ENCODE data around the gene SPAG6. TPM values are rescaled to one million over a fixed set of nuclear protein-coding genes. Genes with fewer than 3 reads are reported as not detected.

Gene SPAG6
- total RNA-seq, 2 experiments from 2014 or later = 0.09 to 0.11 TPM

DNA sequence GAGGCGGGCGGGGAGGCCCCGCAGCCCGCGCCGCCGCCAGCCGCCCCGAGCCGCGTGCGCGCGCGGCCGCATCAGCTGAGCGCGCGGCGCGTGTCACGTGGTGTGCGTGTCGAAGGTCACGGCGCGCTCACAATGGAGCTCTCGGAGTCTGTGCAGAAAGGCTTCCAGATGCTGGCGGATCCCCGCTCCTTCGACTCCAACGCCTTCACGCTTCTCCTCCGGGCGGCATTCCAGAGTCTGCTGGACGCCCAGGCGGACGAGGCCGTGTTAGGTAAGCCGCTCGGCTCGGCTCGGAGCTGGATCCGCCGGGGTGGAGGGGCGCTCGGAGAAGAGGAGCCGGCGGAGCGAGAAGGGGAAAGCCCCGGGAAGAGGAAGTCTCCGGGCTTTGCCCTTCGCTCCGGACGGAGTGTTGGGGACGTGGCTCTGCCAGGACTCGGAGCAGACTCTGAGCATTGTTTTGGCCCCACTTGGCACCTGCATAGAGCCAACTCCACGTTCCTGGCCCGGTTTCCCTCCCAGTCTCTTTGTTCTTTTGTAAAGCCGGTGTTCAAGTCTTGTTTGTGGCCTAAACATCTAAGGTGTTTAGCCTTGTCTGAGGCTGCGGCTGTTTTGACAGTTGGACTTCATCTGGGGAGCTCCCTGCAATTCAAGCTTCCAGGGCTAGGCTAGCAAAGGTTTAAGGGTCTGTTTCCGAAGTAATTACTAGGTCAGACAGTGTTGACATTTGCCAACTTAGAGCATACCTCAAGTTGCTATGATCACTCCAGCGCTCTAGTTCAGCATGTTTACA lies 28.8 kb upstream of the SPAG6 start, which contains the start of gene COMMD3:
Gene COMMD3, plus strand, starts transcription at position 103 of the 790 bp plus-strand sequence. Its CDS starts 30 bp downstream, at position 133.
- DNase-seq = peak; percentile 88
- peaks cover 38% of the 10 kb centered on the region for H3K4me1 Mint-ChIP-seq
- CTCF ChIA-PET = interaction anchor here (0.5 to 1.5 kb wide), 4 partner anchors 7 to 774 kb away, joined by 3 to 4 read pairs (median 3); no protein-coding TSS in a partner anchor
- intact Hi-C loops (cut with DNase I, micrococcal nuclease) = loop anchor here (1.0 to 5.0 kb wide), 11 partner anchors 8 to 799 kb away; partner anchors contain the start of genes DNAJC1 (in 2 of the 2), MLLT10 (in 1 of the 2) and PIP4K2A (in 1 of the 2)
- H3K9me3 Mint-ChIP-seq (ENCODE audit: low read depth) = no peaks in the 10 kb centered on the region
- H3K27ac Mint-ChIP-seq = peak within 1 kb of the TSS; percentile 97
- peaks cover 6% of the 10 kb centered on the region for H3K36me3 Mint-ChIP-seq (ENCODE audit: low read depth)
- POLR2A ChIA-PET = interaction anchor here (1.0 to 1.6 kb wide), 4 partner anchors 24 to 120 kb away, joined by 3 to 14 read pairs (median 4); no protein-coding TSS in a partner anchor
- peaks cover 7% of the 10 kb centered on the region for H3K27me3 Mint-ChIP-seq
- peak within 1 kb of the TSS; percentile 94 for H3K4me3 Mint-ChIP-seq
- peak; percentile 72 for ATAC-seq

DNA sequence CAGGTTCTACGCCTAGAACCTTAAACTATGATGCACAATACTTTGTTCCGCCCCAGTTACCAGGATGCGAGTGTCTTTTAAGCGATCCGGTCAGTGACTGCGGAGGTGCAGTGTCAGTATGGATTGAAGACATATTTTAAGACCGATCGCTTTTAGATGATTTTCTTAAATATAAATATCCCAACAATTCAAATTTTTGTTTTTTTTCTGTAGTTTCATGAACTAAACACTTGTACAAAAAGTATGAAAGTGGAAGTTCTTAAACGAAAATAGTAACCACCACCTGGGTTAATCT lies 28.3 kb upstream of the SPAG6 start:
- peaks cover 38% of the 10 kb centered on the region for H3K4me1 Mint-ChIP-seq
- DNase-seq (peak; percentile 45), ATAC-seq (no peak)
- peaks cover 4% of the 10 kb centered on the region for H3K27me3 Mint-ChIP-seq
- intact Hi-C loops (cut with DNase I, micrococcal nuclease) = loop anchor here (2.0 to 5.0 kb wide), 7 partner anchors 16 to 800 kb away; partner anchors contain the start of genes DNAJC1 (in 2 of the 2), MLLT10 (in 1 of the 2) and PIP4K2A (in 1 of the 2)
- ChIA-PET POLR2A (interaction anchor here (1.0 to 1.6 kb wide), 3 partner anchors 23 to 120 kb away, joined by 3 to 14 read pairs (median 3); no protein-coding TSS in a partner anchor), CTCF (interaction anchor here (1.5 kb wide), 1 partner anchor 63 kb away, joined by 4 read pairs; no protein-coding TSS in a partner anchor)
- H3K36me3 Mint-ChIP-seq (ENCODE audit: low read depth) = peaks cover 6% of the 10 kb centered on the region
- peak overlapping the region; percentile 94 for H3K4me3 Mint-ChIP-seq
- H3K9me3 Mint-ChIP-seq (ENCODE audit: low read depth) = no peaks in the 10 kb centered on the region
- H3K27ac Mint-ChIP-seq = peak overlapping the region; percentile 89

DNA sequence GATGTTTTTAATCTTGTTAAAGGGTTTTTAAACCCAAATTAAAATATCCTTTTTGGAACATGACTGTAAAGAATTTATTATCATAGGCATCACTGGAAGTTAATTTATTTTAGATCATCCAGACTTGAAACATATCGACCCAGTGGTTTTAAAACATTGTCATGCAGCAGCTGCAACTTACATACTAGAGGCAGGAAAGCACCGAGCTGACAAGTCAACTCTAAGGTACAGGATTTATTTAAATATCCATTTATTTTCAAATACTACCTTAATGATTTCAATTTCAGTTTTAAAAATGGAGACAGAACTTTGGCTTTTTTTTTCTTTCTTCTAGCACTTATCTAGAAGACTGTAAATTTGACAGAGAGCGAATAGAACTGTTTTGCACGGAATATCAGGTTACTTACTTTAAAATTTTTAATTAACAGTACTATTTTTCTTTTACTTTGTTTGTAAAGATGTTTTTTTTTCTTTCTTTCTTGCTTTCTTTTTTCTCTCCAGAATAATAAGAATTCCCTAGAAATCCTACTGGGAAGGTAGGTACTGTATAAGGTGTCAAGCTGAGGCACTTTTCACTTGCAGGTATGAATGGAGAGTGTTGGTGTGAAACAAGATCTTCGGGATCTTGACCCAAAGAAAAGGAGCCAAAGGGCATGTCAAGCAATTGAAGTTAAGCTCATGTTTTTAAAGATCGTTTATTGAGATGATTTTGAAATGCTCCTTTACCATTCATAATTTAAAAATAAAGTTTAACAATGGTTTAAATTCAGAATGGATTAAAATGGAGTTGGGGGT lies 27.3 kb upstream of the SPAG6 start:
- intact Hi-C loops (cut with DNase I, micrococcal nuclease) = loop anchor here (2.0 to 5.0 kb wide), 7 partner anchors 15 to 801 kb away; partner anchors contain the start of genes DNAJC1 (in 2 of the 2), MLLT10 (in 1 of the 2) and PIP4K2A (in 1 of the 2)
- ChIA-PET POLR2A (no interaction called here), CTCF (interaction anchor here (1.5 kb wide), 1 partner anchor 63 kb away, joined by 4 read pairs; no protein-coding TSS in a partner anchor)
- Mint-ChIP-seq H3K27ac (peak overlapping the region; percentile 31), H3K4me1 (peaks cover 43% of the 10 kb centered on the region), H3K36me3 (ENCODE audit: low read depth) (peaks cover 6% of the 10 kb centered on the region), H3K27me3 (peaks cover 10% of the 10 kb centered on the region), H3K4me3 (peak overlapping the region; percentile 94), H3K9me3 (ENCODE audit: low read depth) (no peaks in the 10 kb centered on the region)
- ATAC-seq = no peak
- no peak for DNase-seq

DNA sequence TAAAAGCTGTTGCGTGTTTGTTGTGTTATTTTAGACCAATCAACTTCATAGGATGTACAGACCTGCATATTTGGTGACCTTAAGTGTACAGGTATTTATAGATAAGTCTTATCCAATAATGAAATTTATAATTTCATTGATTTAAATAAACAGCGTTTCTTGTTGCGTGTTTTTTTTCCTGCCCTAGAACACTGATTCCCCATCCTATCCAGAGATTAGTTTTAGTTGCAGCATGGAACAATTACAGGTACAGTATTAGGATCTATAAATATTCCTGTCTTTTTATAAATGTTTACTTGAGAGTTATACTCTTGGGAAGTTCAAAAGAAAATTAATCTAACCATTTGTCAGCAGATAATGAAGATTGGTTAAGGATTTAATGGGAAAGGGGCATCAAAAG lies 26.5 kb upstream of the SPAG6 start:
- CTCF ChIA-PET = interaction anchor here (0.9 to 1.0 kb wide), 2 partner anchors 8 to 118 kb away, joined by 3 to 4 read pairs; no protein-coding TSS in a partner anchor
- Mint-ChIP-seq H3K27ac (no peak overlapping the region), H3K4me1 (peaks cover 51% of the 10 kb centered on the region), H3K4me3 (peak overlapping the region; percentile 94), H3K36me3 (ENCODE audit: low read depth) (peaks cover 6% of the 10 kb centered on the region), H3K27me3 (peaks cover 10% of the 10 kb centered on the region), H3K9me3 (ENCODE audit: low read depth) (no peaks in the 10 kb centered on the region)
- intact Hi-C loops (cut with DNase I, micrococcal nuclease) = loop anchor here (5.0 kb wide), 4 partner anchors 316 to 801 kb away; partner anchors contain the start of genes DNAJC1 (in 1 of the 2), MLLT10 (in 1 of the 2) and PIP4K2A (in 1 of the 2)
- ATAC-seq = no peak
- POLR2A ChIA-PET = no interaction called here
- no peak for DNase-seq

DNA sequence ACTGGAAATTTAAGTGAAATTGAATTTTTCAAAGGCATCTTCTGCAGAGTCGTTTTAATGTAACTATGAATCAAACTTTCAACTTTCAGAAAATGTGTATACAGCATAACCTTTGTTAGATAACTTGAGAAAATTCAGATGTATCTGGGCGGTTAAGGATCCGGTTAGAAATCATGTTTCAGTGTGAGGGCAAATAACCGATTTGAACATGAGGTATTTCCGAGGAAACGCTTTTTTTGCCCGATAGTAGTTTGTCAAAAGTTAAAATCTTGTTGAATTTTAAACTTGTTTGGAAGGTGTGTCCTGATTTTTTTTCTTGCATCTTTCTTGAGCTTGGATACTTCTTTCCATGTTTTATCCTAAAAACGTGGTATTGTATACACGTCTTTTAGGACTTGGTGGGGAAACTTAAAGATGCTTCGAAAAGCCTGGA lies 25.7 kb upstream of the SPAG6 start:
- Mint-ChIP-seq H3K36me3 (ENCODE audit: low read depth) (peaks cover 6% of the 10 kb centered on the region), H3K27ac (peak overlapping the region; percentile 99), H3K27me3 (peaks cover 16% of the 10 kb centered on the region), H3K4me3 (peak overlapping the region; percentile 85), H3K4me1 (peaks cover 59% of the 10 kb centered on the region), H3K9me3 (ENCODE audit: low read depth) (no peaks in the 10 kb centered on the region)
- intact Hi-C loops (cut with DNase I, micrococcal nuclease) = loop anchor here (5.0 kb wide), 4 partner anchors 317 to 802 kb away; partner anchors contain the start of genes DNAJC1 (in 1 of the 2), MLLT10 (in 1 of the 2) and PIP4K2A (in 1 of the 2)
- no peak for DNase-seq
- no peak for ATAC-seq
- ChIA-PET CTCF (interaction anchor here (0.7 to 1.1 kb wide), 7 partner anchors 9 to 216 kb away, joined by 3 to 4 read pairs (median 3); no protein-coding TSS in a partner anchor), POLR2A (no interaction called here)

DNA sequence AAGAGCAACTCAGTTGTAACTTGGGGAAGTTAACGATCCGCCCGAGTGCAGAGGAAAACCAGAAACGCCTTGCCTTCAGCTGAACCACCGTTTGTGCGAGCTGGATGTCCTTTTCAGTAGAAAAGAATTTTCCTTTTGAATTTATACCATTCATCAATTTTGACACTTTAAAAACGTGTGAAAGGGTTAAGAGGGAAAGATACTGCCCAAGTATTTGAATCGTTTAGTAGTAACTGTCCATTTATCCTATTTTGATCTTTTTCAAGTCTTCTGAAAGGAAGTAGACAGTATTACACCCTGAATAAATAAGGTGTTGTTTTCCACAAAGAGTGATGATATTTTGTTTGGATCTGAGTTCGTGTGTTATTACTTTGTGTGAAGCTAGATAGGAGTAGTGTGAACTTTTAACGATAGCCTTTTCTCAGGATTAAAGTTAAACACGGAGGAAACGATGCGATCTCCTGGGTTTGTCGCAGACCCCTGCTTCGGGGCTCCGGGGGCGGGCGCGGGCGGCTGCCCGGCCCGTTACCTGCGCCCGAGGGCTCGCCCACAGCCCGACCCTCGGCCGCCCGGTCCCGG lies 25.2 kb upstream of the SPAG6 start:
- Mint-ChIP-seq H3K27ac (peak overlapping the region; percentile 99), H3K4me3 (peak overlapping the region; percentile 85), H3K9me3 (ENCODE audit: low read depth) (no peaks in the 10 kb centered on the region), H3K27me3 (peaks cover 20% of the 10 kb centered on the region), H3K4me1 (peaks cover 59% of the 10 kb centered on the region), H3K36me3 (ENCODE audit: low read depth) (peaks cover 6% of the 10 kb centered on the region)
- ChIA-PET POLR2A (no interaction called here), CTCF (interaction anchor here (0.7 to 1.1 kb wide), 6 partner anchors 12 to 216 kb away, joined by 3 to 4 read pairs (median 3); no protein-coding TSS in a partner anchor)
- ATAC-seq (no peak), DNase-seq (peak; percentile 24)
- intact Hi-C loops (cut with DNase I, micrococcal nuclease) = loop anchor here (1.0 to 10.0 kb wide), 9 partner anchors 67 to 803 kb away; partner anchors contain the start of genes PIP4K2A (in 2 of the 2), DNAJC1 (in 1 of the 2) and MLLT10 (in 1 of the 2)

DNA sequence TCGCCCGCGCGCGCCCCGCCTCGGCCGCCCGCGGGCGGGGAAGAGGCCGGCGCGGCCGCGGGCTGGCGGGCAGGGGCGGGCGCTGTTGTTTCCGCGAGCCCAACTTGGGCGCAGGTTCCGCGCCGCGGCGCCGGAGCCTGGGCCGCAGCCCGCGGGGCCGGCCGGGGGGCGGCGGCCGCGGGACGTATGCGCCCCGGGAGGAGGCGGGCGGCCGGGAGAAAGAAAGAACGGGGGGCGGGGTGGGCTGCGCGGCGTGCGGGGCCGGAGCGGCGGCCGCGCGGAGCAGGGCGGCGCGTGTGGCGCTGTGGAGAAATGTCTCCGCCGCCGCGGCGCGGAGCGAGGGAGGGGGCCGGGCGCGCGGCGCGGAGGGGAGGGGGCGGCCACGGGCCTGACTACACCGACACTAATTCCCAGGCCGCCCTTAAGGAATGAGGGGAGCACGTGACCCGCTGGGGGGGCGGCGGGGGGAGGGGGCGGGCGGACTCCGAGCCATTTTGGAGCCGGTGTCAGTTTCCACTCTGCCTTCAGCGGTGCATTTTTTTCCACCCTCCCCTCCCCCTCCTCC lies 24.6 kb upstream of the SPAG6 start, which contains the start of gene BMI1:
Gene BMI1, plus strand, starts transcription at position 509 of the 565 bp plus-strand sequence. CDS start 5,351 bp downstream, outside the sequence.
- H3K27ac Mint-ChIP-seq = peak within 1 kb of the TSS; percentile 99
- ATAC-seq (peak; percentile 35), DNase-seq (peak; percentile 81)
- CTCF ChIA-PET = interaction anchor here (0.7 kb wide), 1 partner anchor 25 kb away, joined by 4 read pairs; no protein-coding TSS in a partner anchor
- H3K36me3 Mint-ChIP-seq (ENCODE audit: low read depth) = peaks cover 6% of the 10 kb centered on the region
- intact Hi-C loops (cut with DNase I, micrococcal nuclease) = loop anchor here (1.0 to 10.0 kb wide), 7 partner anchors 20 to 667 kb away; partner anchors contain the start of gene PIP4K2A (in 1 of the 2)
- H3K4me1 Mint-ChIP-seq = peaks cover 55% of the 10 kb centered on the region
- POLR2A ChIA-PET = no interaction called here
- no peaks in the 10 kb centered on the region for H3K9me3 Mint-ChIP-seq (ENCODE audit: low read depth)
- peak within 1 kb of the TSS; percentile 88 for H3K4me3 Mint-ChIP-seq
- peaks cover 21% of the 10 kb centered on the region for H3K27me3 Mint-ChIP-seq

DNA sequence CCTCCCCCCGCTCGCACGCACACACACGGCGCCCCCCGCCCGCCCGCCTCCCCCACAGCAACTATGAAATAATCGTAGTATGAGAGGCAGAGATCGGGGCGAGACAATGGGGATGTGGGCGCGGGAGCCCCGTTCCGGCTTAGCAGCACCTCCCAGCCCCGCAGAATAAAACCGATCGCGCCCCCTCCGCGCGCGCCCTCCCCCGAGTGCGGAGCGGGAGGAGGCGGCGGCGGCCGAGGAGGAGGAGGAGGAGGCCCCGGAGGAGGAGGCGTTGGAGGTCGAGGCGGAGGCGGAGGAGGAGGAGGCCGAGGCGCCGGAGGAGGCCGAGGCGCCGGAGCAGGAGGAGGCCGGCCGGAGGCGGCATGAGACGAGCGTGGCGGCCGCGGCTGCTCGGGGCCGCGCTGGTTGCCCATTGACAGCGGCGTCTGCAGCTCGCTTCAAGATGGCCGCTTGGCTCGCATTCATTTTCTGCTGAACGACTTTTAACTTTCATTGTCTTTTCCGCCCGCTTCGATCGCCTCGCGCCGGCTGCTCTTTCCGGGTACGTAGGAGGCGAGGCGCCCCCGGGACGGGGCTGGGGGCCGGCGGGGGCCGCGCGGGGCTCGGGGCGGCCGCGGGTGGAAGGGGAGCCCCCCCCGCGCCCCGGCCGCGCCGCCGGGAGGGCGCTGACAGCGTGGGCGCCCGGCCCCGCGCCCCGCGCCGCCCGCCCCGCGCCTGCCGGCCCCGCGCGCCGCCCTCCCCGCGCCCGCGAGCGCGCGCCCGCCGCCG lies 24.0 kb upstream of the SPAG6 start:
- peak; percentile 16 for ATAC-seq
- peak; percentile 71 for DNase-seq
- POLR2A ChIA-PET = no interaction called here
- Mint-ChIP-seq H3K36me3 (ENCODE audit: low read depth) (peaks cover 13% of the 10 kb centered on the region), H3K4me1 (peaks cover 59% of the 10 kb centered on the region), H3K4me3 (peak overlapping the region; percentile 74), H3K27me3 (peaks cover 21% of the 10 kb centered on the region), H3K27ac (peak overlapping the region; percentile 83), H3K9me3 (ENCODE audit: low read depth) (no peaks in the 10 kb centered on the region)
- CTCF ChIA-PET = interaction anchor here (0.7 kb wide), 1 partner anchor 26 kb away, joined by 4 read pairs; no protein-coding TSS in a partner anchor
- intact Hi-C loops (cut with DNase I, micrococcal nuclease) = loop anchor here (1.0 to 10.0 kb wide), 6 partner anchors 19 to 666 kb away; partner anchors contain the start of gene PIP4K2A (in 1 of the 2)

DNA sequence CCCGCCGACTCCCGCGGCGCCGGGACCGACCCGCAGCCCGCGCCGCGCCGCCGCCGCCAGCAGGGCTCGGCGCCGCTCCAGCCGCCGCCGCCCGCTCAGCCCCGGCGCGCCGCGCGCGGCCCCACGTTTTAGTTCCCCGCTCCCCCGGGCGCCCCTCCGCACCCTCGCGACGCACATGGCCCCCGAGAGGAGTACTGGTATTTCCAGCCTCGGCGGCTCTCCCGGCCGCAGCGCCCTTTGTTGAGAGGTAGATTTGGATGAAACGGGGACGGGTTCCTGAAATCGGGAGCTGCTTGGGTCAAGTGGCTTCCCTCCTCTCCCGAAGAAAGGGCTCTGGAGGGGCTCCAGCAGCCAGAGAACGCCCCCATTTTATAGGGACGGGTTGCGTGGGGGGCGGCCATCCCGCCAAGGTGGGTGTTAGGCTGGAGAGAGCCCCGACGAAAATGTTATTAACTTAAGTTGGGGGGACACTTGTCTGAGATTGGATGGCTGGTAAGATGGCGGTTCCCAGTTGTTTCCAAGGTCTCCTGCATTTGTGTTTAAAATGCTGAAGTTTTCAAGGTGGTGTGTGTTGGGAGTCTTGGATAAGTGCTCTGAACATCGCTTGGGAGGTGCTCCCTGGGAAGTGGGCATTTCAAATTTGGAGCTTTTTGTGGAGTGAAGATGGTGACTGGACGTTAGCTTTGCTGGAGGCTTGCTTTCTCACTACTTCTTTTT lies 23.2 kb upstream of the SPAG6 start:
- CTCF ChIA-PET = no interaction called here
- peak overlapping the region; percentile 88 for H3K27ac Mint-ChIP-seq
- POLR2A ChIA-PET = interaction anchor here (1.5 kb wide), 1 partner anchor 13 kb away, joined by 4 read pairs; no protein-coding TSS in a partner anchor
- H3K9me3 Mint-ChIP-seq (ENCODE audit: low read depth) = no peaks in the 10 kb centered on the region
- peaks cover 17% of the 10 kb centered on the region for H3K36me3 Mint-ChIP-seq (ENCODE audit: low read depth)
- peaks cover 23% of the 10 kb centered on the region for H3K27me3 Mint-ChIP-seq
- H3K4me1 Mint-ChIP-seq = peaks cover 61% of the 10 kb centered on the region
- DNase-seq (peak; percentile 38), ATAC-seq (peak; percentile 2)
- H3K4me3 Mint-ChIP-seq = peak overlapping the region; percentile 88
- intact Hi-C loops (cut with DNase I, micrococcal nuclease) = loop anchor here (1.0 to 10.0 kb wide), 6 partner anchors 18 to 665 kb away; partner anchors contain the start of gene PIP4K2A (in 1 of the 2)
